ENCODE data around the gene PRR7. TPM values are rescaled to one million over a fixed set of nuclear protein-coding genes. Genes with fewer than 3 reads are reported as not detected.

The PRR7 gene
- total and polyA plus RNA-seq, 2 of the 4 experiments (the other 2 are of a cell fraction), result 1.1 to 10.1 TPM

DNA sequence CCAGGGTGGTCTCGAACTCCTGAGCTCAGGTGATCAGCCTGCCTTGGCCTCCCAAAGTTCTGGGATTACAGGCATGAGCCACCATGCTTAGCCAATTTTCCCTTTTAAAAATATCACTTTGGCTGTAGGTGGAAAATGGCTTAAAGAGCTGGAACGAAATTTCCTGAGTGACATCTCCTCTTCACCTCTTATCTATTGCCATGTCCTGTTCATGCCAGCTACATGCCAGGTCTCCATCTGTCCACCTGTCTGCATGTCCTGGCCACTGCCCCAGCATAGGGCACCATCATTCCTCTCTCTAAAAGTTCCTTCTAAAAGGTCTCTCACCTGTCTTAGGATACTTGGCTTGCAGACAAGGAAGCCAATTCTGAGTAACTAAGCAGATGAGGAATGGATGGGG is 22.9 kb upstream of the PRR7 start:
- ATAC-seq (ENCODE audit: low read depth) (no peak), DNase-seq (no peak)
- H2BK120ac ChIP-seq (ENCODE audit: low read depth, low read length), result no peak overlapping the region
- no peak overlapping the region for H3K27ac ChIP-seq (ENCODE audit: insufficient read depth, low read length)
- no peak overlapping the region for H4K8ac ChIP-seq (ENCODE audit: low read depth in 2 of 2, low read length in 2 of 2)
- H4K20me1 ChIP-seq (ENCODE audit: insufficient read depth, low read length), result peaks cover 8% of the 10 kb centered on the region; the same call in 1 of the 2 replicates
- dilution Hi-C loops (cut with HindIII; ENCODE audit: low sequenced_read_pairs, unreplicated experiment) (no loop called here), in situ Hi-C loops (cut with MboI; ENCODE audit: low sequenced_read_pairs) (no loop called here), intact Hi-C loops (cut with micrococcal nuclease) (no loop called here)
- no peak overlapping the region for H2BK20ac ChIP-seq (ENCODE audit: low read depth, low read length)
- H3K56ac ChIP-seq (ENCODE audit: extremely low read depth, insufficient read depth, low read length), result no peak overlapping the region
- no TSS peak for BruUV-seq (replicated peaks)
- H3K4me1 ChIP-seq (ENCODE audit: control insufficient read depth, insufficient read depth, low read length), result peaks cover 13% of the 10 kb centered on the region
- H2BK15ac ChIP-seq (ENCODE audit: low read depth, low read length), result no peak overlapping the region
- no peak overlapping the region for H2AK5ac ChIP-seq (ENCODE audit: low read depth, low read length)
- H3K27me3 ChIP-seq (ENCODE audit: control insufficient read depth, insufficient read depth, low read length), result no peaks in the 10 kb centered on the region
- H3K4me3 ChIP-seq (ENCODE audit: insufficient read depth, low read depth, low read length), result no peak overlapping the region
- WGBS, 2 experiments (ENCODE audit: extremely low coverage in 2 of 2, insufficient read length in 1 of 2), result no CpG with 5 or more reads among the region's 2 CpGs
- H3K18ac ChIP-seq (ENCODE audit: low read depth, low read length), result no peak overlapping the region
- peak overlapping the region; percentile 61 for H2AFZ ChIP-seq (replicated peaks; ENCODE audit: low read length, poor library complexity)
- ChIA-PET POLR2A (ENCODE audit: unreplicated experiment) (no interaction called here), CTCF (interaction anchor here (0.6 to 0.8 kb wide), 2 partner anchors 20 to 34 kb away, joined by 3 read pairs; no protein-coding TSS in a partner anchor)
- peaks cover 15% of the 10 kb centered on the region for H3K9me1 ChIP-seq (ENCODE audit: insufficient read depth, low read length)
- no peak overlapping the region for H4K91ac ChIP-seq (ENCODE audit: insufficient read depth, low read depth, low read length)
- H2BK5ac ChIP-seq (ENCODE audit: low read depth, low read length, poor library complexity, severe bottlenecking), result no peak overlapping the region
- H3K36me3 ChIP-seq (ENCODE audit: control insufficient read depth, insufficient read depth, low read length), result no peaks in the 10 kb centered on the region
- H3K4me2 ChIP-seq (ENCODE audit: low read depth, low read length), result no peak overlapping the region
- TF ChIP-seq CTCF (conservative IDR thresholded peaks at IDR 0.05; ENCODE audit: low read depth, low read length) (no peak), CEBPB (IDR thresholded peaks at IDR 0.05; ENCODE audit: low read depth, low read length) (no peak)
- H3K4ac ChIP-seq (ENCODE audit: low read depth, low read length), result no peak overlapping the region
- no peak overlapping the region for H4K5ac ChIP-seq (ENCODE audit: low read depth, low read length)
- H3K9ac ChIP-seq (ENCODE audit: low read depth, low read length), result no peak overlapping the region
- H2AK9ac ChIP-seq (replicated peaks; ENCODE audit: low read depth, low read length, poor library complexity), result peak overlapping the region; percentile 24
- H3K23ac ChIP-seq (ENCODE audit: low read depth, low read length), result no peak overlapping the region
- peaks cover 9 to 25% of the 10 kb centered on the region in 2 experiments for H3K79me1 ChIP-seq (ENCODE audit: low read depth in 1 of 2, low read length in 2 of 2)
- no peaks in the 10 kb centered on the region for H3K9me3 ChIP-seq (ENCODE audit: control insufficient read depth, insufficient read depth, low read length)
- no peak overlapping the region for H3K14ac ChIP-seq (replicated peaks; ENCODE audit: low read depth, low read length)

Measured in IMR-90 (cell line).